ENCODE data around the gene MAEL.

The MAEL gene

GRCh38 chr1:166974647-166975345 lies 14.3 kb upstream of the MAEL start (continued):
- TF ChIP-seq INSM2 (tag by site-specific recombination; IDR thresholded peaks at IDR 0.05): no peak
- TF ChIP-seq KLF8 (tag by site-specific recombination; IDR thresholded peaks at IDR 0.05): no peak
- TF ChIP-seq KLF9 (tag by site-specific recombination; IDR thresholded peaks at IDR 0.05; ENCODE audit: low read depth): no peak
- TF ChIP-seq SCRT1 (tag by site-specific recombination; IDR thresholded peaks at IDR 0.05; ENCODE audit: borderline replicate concordance): no peak; the same call in 1 of the 2 replicates
- no peak for TF ChIP-seq HIC1 (tag by site-specific recombination; IDR thresholded peaks at IDR 0.05)
- no peak for TF ChIP-seq GLI4 (tag by site-specific recombination; IDR thresholded peaks at IDR 0.05)
- no peak for TF ChIP-seq ZNF626 (tag by site-specific recombination; IDR thresholded peaks at IDR 0.05)
- no peak for TF ChIP-seq ZNF404 (tag by site-specific recombination; IDR thresholded peaks at IDR 0.05)
- TF ChIP-seq ZNF155 (tag by site-specific recombination; IDR thresholded peaks at IDR 0.05): no peak
- no peak for TF ChIP-seq ZNF48 (tag by site-specific recombination; IDR thresholded peaks at IDR 0.05)
- TF ChIP-seq ZNF174 (tag by site-specific recombination; IDR thresholded peaks at IDR 0.05): no peak
- TF ChIP-seq ZNF580 (tag by site-specific recombination; IDR thresholded peaks at IDR 0.05): no peak
- TF ChIP-seq ZNF426 (tag by site-specific recombination; IDR thresholded peaks at IDR 0.05): no peak
- no peak for TF ChIP-seq ZNF433 (tag by site-specific recombination; IDR thresholded peaks at IDR 0.05; ENCODE audit: low read depth)
- TF ChIP-seq ZNF645 (tag by site-specific recombination; IDR thresholded peaks at IDR 0.05): no peak
- no peak for TF ChIP-seq ZNF24 (tag by site-specific recombination; IDR thresholded peaks at IDR 0.05)
- no peak for TF ChIP-seq ZNF830 (tag by site-specific recombination; IDR thresholded peaks at IDR 0.05; ENCODE audit: low read depth)
- TF ChIP-seq ZNF23 (tag by site-specific recombination; IDR thresholded peaks at IDR 0.05; ENCODE audit: borderline replicate concordance): no peak
- TF ChIP-seq ZSCAN30 (tag by site-specific recombination; IDR thresholded peaks at IDR 0.05): no peak
- TF ChIP-seq HOXC10 (CRISPR knock-in tag; IDR thresholded peaks at IDR 0.05): no peak
- TF ChIP-seq ZBTB7A (tag by site-specific recombination; IDR thresholded peaks at IDR 0.05; ENCODE audit: low read depth): 0 out of 2 replicates have a peak, but pooled peaks have one; percentile 49
- no peak for TF ChIP-seq ZNF529 (tag by site-specific recombination; IDR thresholded peaks at IDR 0.05; ENCODE audit: insufficient replicate concordance)
- peak; percentile 53 for TF ChIP-seq ZNF366 (tag by site-specific recombination; conservative IDR thresholded peaks at IDR 0.05)
- no peak for TF ChIP-seq YY1 (tag by site-specific recombination; IDR thresholded peaks at IDR 0.05)
- no peak for TF ChIP-seq PRDM2 (tag by site-specific recombination; IDR thresholded peaks at IDR 0.05; ENCODE audit: borderline replicate concordance)
- peak; percentile 91 for TF ChIP-seq ZNF335 (tag by site-specific recombination; conservative IDR thresholded peaks at IDR 0.05)

Data from HEK293 (cell line).